HG03342 (cell line): ENCODE results near the gene EFNB3.

ENCODE experiments used
- ATAC-seq: cut with Tn5 transposase; IDR thresholded peaks from one replicate; pipeline ENCODE4 v1.9.1; 2021; ENCODE audit warnings: mild to moderate bottlenecking, moderate library complexity; ENCODE audit not compliant: unreplicated experiment

EFNB3 gene, protein sequence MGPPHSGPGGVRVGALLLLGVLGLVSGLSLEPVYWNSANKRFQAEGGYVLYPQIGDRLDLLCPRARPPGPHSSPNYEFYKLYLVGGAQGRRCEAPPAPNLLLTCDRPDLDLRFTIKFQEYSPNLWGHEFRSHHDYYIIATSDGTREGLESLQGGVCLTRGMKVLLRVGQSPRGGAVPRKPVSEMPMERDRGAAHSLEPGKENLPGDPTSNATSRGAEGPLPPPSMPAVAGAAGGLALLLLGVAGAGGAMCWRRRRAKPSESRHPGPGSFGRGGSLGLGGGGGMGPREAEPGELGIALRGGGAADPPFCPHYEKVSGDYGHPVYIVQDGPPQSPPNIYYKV

DNA sequence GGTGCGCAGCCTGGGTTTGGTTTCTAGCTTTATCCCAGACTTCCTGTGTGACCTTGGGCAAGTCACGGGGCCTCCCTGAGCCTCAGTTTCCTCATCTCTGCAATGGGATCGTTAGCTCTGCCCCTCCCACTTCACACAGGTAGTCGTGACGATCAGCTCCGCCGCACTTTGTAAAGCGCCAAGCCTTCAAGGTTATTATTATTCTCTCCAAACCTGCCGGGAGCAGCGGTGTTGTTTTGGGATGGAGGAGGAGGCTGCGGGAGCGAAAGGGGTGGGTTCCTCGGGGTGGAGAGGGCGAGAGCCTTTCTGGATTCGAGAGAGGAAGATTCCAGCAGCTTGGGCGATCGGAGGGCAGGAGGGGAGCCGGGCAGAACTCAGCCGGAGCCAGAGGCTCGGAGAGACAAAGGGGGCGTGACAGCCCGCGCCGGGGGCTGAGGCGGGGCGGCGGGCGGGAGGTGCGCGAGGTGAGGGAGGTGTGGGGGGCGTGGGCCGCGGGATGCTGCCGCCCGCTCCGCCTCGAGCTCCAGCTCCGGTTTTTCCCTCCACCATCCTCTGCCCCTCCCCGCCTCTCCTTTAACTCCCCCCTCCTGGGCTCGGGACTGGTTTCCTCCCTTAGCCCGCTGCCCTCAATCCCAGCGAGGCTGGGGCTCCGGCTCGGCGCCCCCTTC, at the start of gene EFNB3:
Gene EFNB3, plus strand, starts transcription at position 602 of the 668 bp plus-strand sequence. CDS start 397 bp downstream, outside the sequence.
- ATAC-seq: no peak

DNA sequence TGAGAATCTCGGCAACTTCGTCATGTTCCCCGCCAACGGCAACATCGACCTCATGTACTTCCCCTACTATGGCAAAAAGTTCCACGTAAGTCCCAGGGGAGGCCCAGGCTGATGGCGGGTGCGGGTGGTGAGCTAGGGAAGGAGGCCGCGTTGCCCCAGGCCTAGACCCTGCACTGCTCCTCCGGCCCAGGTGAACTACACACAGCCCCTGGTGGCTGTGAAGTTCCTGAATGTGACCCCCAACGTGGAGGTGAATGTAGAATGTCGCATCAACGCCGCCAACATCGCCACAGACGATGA, 49.5 kb upstream of the EFNB3 start:
- ATAC-seq: no peak

DNA sequence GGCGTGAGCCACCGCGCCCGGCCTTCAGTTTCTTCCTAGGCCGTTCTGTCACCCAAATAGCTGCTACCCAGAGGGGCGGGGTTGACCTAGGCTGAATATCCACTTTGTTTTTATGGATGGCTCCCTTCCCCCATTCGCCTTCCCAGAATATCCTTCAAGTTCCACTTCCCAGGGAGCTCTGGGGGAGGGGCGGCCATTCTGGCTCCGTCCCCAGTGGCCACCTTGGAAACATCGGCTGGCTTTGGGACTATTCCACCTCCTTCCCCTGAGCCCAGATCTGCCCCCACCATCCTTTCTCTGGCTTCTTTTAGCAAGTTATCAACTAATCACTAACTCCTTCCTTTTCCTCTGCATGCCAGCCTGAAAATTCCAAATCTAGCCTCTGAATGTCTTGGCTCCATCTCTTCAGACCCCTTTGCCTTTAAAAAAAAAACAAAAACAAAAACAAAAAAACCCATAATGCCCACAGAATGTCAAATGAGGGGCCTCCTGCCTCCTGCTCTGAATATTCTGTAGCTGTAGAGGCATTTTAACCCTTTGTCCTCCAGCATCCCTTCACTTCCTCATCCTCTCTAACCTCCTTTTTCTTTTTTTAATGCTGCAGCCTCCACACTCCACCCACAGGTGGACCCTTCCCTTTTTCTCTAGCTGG, 47.9 kb upstream of the EFNB3 start:
- no peak for ATAC-seq

DNA sequence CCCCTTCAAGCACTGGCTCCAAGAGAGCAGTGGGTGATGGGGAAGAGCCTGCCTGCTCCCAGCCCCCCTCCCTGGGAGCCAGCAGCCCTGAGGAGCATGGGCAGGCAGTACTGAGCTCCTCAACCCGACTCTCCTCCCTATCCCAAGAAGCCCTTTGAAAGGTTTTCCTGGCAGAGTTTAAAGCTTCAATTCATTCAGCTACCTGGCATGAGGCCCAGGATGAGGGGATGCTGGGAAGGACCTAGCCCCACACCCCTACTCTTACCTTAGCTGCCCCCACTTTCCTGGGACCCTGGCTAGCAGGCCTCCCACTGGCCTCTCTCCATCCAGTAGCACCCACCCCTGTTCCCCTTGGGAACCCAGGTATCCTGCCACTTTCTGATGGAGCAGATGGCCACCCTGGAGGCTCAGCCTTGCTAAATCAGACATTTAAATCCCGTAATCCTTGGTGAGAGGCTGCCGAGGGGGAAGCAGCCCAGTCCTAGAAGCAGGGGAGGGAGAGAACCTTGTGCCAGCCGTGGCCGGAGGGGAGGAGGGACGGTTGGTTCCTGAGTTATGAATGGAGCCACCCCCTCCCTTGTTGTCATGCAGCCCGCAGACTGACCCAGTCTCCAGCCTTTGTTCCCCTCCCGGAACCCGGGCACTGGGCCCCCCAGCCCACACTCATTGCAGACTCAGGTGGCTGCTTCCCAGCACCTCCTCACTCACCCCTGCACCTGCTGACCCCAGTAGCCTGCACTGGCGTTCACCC, 37.2 kb upstream of the EFNB3 start:
- no peak for ATAC-seq

DNA sequence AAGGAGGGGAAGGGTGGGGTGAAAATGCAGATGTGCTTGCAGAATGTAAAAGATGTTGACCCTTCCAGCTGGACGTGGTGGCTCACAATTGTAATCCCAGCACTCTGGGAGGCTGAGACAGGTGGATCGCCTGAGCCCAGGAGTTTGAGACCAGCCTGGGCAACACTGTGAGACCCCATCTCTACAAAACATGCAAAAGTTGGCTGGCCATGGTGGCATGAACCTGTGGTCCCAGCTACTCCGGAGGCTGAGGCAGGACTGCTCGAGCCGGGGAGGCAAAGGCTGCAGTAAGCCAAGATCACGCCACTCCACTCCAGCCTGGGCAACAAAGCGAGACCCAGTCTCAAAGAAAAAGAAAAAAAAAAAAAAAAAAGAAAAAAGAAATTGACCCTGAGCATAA, 36.5 kb upstream of the EFNB3 start:
- no peak for ATAC-seq

DNA sequence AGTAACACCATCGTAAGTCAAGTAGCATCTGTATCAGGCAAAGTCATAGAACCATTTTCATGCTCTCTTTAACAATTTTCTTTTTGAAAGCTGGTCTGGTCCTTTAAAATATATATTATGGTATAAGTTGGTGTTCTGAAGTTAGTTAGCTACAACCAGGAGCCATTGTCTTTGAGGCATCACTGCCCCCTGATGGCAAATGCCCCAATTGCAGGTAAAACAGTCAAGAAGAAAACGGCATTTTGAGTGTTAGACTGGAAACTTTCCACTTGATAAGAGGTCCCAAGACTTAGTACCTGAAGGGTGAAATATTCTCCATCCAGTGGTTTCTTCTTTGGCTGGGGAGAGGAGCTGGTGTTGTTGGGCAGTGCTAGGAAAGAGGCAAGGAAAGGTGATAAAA, 31.8 kb upstream of the EFNB3 start:
- ATAC-seq: no peak

DNA sequence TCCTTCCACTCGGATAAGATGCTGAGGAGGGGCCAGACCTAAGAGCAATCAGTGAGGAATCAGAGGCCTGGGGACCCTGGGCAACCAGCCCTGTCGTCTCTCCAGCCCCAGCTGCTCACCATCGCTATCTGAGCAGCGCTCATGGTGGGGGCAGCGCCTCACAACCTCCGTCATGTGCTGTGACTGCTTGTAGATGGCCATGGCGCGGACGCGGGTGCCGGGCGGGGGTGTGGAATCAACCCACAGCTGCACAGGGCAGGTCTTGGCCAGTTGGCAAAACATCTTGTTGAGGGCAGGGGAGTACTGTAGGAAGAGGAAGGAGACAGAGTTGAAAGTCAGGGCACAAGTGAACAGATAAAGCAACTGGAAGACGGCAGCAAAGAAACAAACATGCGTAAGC, 30.1 kb upstream of the EFNB3 start:
- no peak for ATAC-seq

DNA sequence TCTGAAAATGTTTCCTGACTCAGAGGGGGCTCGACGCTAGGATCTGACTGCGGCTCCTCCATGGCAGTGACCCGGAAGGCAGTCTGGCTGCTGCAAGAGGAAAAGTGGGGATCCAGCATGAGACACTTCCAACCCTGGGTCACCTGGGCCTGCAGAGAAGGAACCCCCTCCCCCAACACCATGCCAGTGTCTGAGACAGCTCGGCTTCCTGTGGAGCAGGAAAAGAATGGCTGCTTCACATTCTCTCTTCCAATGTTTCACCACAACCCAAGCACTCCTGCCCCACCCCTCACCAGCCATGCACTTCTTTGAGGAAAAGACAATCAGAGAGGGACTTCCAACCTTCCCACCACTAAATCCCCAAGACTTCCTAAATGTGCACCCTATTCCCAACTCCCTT, 28.5 kb upstream of the EFNB3 start:
- no peak for ATAC-seq

DNA sequence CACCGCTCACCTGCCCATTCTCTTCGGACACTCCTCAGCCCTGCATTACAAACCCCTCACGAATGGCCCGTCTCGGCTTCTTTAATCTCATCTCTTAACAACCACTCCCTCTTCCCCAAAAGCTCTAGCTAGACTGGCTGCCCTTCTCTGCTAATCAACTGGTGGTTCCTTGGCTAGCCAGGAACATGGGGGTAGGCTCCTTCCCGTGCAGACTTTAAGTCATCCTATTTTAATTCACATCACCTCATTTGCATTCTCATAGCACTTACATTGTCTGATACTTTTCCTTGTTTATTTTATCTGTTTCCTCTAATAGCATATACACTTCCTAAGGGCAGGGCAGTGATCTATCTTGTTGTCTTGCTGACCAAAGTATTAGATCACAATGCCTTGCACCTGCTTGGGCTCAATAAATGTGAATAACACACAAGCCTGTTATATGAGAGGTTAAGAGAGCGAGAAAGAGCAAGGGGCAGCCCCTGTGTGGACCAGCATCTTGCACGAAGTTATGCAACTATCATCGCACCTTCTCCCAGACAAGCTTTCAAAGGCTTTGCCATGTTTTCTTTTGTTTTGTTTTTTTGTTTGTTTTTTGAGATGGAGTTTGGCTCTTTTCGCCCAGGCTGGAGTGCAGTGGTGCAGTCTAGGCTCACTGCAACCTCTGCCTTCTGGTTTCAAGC, 27.5 kb upstream of the EFNB3 start:
- no peak for ATAC-seq

DNA sequence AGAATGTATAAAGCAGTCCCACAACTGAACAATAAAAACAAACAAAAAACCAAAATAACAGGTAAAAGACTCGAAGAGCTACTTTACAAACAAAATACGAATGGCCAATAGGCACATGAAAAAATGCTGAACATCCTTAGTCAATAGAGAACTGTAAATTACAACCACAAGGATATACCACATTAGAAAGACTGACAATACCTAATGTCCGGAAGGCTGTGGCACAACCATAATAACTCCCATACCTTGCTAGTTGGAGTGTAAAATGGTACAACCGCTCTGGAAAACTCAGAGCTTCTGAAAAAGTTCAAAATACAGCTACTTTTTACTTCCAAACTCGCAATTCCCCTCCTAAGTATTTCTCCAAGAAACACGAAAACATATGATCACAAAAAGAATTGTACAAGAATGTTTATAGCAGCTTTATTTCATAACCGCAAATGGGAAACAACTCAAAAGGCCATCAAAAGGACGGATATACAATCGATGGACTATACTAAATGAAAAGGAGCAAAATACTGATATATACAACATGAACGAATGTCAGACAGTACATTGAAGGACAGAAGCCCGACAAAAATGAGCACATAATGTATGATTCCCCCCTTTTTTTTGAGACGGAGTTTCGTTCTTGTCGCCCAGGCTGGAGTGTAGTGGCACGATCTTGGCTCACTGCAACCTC, 20.0 kb upstream of the EFNB3 start:
- no peak for ATAC-seq

DNA sequence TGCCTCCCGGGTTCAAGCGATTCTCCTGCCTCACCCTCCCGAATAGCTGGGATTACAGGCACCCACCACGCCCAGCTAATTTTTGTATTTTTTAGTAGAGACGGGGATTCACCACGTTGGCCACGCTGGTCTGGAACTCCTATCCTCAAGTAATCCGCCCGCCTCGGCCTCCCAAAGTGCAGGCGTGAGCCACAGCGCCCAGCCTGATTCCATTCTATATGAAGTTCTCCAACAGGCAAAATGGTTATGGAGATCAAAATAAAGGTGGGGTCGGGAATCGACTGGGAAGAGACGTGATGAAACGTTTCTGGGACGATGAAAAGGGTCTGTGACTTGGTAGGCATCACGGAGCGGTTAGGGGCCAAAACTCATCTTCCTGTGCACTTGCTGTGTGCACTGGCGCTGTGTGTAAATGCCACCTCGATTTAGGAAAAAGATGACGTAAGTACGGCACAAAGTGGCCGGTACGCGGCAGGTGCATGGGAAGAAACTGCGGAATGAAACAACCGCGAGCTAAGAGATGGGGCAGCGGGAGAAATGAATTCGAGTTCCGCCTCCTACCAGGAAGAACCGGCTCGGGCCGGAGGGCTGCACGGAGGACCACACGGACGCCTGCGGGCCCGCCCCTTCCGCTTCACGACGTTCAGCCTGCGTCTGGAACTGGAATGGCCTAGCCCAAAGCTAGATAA, 19.3 kb upstream of the EFNB3 start:
- peak; percentile 53 for ATAC-seq

DNA sequence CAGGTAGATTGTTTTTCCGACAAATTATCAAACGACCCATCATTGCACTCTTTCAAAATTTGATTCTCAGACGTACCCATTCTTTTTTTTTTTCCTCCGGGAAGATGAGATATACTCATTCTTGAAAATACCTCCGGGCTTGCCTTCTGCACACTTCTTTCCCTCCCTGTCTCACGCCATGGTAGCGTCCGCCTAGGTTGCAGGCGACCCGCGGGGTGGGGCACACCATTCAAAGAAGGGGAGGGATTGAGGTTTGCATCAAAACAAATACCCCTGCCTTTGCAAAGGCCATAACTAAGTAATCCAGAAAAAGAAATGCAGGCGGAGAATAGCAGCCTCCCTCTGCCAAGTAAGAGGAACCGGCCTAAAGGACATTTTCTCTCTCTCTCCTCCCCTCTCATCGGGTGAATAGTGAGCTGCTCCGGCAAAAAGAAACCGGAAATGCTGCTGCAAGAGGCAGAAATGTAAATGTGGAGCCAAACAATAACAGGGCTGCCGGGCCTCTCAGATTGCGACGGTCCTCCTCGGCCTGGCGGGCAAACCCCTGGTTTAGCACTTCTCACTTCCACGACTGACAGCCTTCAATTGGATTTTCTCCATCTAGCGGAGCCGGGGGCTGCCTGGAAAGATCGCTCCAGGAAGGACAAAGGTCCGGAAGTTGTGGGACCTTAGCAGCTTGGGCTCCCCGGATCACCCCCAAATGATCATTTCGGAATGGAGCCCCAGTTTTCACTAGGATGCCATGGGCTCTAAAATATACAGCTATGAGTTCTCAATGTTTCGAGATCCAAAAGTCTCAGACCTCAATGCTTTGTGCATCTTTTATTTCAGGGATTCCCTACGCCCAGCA, 18.6 kb upstream of the EFNB3 start:
- peak; percentile 36 for ATAC-seq

DNA sequence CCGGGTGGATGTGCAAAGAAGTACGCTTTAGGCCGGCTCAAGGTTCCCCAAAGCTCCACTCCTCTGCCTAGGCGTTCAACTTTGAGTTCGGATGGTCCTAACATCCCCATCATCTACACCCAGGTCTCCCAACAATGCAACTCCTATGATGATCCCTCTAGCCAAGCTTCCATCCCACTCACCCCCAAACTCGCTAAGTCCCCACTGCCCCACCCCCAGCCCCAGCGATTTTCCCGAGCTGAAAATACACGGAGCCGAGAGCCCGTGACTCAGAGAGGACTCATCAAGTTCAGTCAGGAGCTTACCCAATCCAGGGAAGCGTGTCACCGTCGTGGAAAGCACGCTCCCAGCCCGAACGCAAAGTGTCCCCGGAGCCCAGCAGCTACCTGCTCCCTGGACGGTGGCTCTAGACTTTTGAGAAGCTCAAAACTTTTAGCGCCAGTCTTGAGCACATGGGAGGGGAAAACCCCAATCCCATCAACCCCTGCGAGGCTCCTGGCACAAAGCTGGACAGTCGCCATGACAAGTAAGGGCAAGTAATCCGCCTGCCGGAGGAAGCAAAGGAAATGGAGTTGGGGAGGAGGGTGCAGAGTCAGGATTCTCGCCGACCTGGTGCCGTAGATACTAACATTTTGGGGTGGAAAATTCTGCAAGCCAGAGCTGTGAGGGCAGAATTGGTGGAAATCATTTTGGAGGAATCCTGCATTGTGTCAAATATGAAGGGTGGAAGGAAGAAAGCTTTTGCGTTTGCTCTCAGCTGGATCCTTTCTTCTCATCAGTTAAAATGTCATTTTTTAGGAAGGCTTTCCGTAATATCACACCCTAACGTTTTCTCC, 17.7 kb upstream of the EFNB3 start, which contains the start of gene TP53:
Gene TP53, minus strand, starts transcription at position 419 of the 836 bp plus-strand sequence. CDS start 10,896 bp downstream, outside the sequence.
- ATAC-seq: peak; percentile 35

DNA sequence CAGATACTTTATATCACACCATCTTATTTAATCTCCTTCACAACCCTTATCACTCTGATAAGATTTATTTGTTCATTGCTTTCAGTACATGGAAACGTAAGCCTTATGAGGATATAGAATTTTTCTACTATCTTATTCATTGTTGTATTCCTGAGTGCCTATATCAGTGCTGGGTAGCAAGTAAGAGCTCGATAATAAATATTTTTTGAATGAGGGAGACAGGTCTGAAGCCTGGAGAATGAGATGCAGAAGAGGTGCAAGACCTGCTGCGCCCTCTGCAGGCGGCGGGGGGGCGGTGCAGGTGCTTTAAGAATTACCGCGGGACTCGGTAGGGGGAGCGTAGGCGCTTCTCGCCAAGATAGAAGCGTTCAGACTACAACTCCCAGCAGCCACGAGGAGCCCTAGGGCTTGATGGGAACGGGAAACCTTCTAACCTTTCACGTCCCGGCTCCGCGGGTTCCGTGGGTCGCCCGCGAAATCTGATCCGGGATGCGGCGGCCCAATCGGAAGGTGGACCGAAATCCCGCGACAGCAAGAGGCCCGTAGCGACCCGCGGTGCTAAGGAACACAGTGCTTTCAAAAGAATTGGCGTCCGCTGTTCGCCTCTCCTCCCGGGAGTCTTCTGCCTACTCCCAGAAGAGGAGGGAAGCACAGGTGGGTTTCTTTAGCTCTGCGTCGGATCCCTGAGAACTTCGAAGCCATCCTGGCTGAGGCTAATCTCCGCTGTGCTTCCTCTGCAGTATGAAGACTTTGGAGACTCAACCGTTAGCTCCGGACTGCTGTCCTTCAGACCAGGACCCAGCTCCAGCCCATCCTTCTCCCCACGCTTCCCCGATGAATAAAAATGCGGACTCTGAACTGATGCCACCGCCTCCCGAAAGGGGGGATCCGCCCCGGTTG, 16.8 kb upstream of the EFNB3 start, which contains the start of gene WRAP53:
Gene WRAP53, plus strand, starts transcription at position 570 of the 900 bp plus-strand sequence. Its CDS starts 172 bp downstream, at position 742.
- ATAC-seq: peak; percentile 67

DNA sequence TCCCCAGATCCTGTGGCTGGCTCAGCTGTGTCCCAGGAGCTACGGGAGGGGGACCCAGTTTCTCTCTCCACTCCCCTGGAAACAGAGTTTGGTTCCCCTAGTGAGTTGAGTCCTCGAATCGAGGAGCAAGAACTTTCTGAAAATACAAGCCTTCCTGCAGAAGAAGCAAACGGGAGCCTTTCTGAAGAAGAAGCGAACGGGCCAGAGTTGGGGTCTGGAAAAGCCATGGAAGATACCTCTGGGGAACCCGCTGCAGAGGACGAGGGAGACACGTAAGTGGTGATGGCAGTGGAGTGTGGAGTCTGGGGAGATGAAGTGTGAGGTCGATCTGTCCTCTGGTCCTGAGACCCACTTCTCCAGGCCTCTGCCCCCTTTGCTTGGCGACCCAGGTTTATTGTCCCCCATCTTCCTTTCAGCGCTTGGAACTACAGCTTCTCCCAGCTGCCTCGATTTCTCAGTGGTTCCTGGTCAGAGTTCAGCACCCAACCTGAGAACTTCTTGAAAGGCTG, 16.1 kb upstream of the EFNB3 start:
- ATAC-seq: no peak

DNA sequence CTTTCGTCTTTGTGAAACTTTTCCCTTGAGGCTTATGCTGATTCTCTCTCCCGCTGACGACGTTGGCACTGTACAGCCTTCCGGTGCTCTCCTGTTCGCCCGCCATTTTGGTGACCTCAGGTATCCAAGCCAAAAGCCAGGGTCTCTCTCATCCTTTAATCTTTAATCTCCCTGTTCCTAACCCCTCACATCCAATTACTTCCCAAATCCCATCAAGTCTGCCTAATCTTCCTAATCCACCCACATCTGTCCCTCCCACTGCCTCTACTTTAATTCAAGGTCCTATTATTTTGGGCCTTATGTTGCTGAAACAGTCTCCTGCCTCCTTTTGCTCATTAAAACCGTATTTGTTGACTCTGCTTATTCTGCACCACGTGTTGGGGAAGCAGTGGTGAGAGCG, 9.4 kb upstream of the EFNB3 start:
- ATAC-seq: no peak
